Subcutaneous abdominal adipose tissue (tissue), 5 donors: ENCODE results near the gene PTPRM.

Experiments
- H3K27ac ChIP-seq: one replicate; pipeline ENCODE4 v1.7.0; 2013; ENCODE audit warnings: low read depth, mild to moderate bottlenecking, inconsistent platforms, low read length, moderate library complexity
- H3K27me3 ChIP-seq, 5 donors: one replicate each; pipeline ENCODE4 v1.7.0; 2013; ENCODE audit warnings: low read length in 5 of 5, inconsistent platforms in 1 of 5; ENCODE audit not compliant: control insufficient read depth in 5 of 5, insufficient read depth in 4 of 5
- H3K36me3 ChIP-seq, 5 donors: one replicate each; pipeline ENCODE4 v1.7.0; 2013; ENCODE audit warnings: low read length in 5 of 5; ENCODE audit not compliant: control insufficient read depth in 5 of 5, insufficient read depth in 5 of 5
- H3K4me1 ChIP-seq, 5 donors: one replicate each; pipeline ENCODE4 v1.7.0; 2013; ENCODE audit warnings: low read length in 5 of 5, mild to moderate bottlenecking in 3 of 5, moderate library complexity in 1 of 5; ENCODE audit not compliant: control insufficient read depth in 5 of 5, insufficient read depth in 5 of 5
- H3K4me3 ChIP-seq, 5 donors: one replicate each; pipeline ENCODE4 v1.7.0; 2013; ENCODE audit warnings: low read length in 5 of 5, low read depth in 1 of 5
- H3K9ac ChIP-seq, 5 donors: one replicate each; pipeline ENCODE4 v1.7.0; 2013; ENCODE audit warnings: low read length in 5 of 5, mild to moderate bottlenecking in 4 of 5, moderate library complexity in 3 of 5
- H3K9me3 ChIP-seq, 5 donors: one replicate each; pipeline ENCODE4 v1.7.0; 2013; ENCODE audit warnings: low read length in 5 of 5; ENCODE audit not compliant: control insufficient read depth in 5 of 5
- donor health status: healthy.
- donor health status: healthy.
- donor health status: healthy.
- donor health status: healthy.
- donor health status: healthy.

The PTPRM gene

DNA sequence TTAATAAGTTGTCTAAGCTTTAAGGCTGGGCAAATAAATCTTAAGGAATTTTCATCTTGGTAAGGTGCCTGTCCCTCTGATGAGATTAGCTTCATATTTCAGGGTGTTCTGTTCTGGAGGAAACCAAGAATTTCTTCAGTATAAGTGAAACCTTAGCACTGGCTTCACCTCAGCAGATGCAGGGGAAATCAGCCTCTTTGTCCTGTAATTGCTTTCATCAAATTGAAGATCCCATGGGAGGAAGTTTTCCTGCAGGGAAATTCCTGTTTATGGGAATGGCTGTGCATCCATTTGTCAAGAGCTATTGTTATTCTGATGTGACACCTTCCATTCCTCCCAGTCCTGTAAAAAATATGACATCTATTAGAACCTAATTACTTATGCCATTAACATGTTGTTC, 174.5 kb downstream of the PTPRM start:
- H3K4me3 ChIP-seq = no peak overlapping the region
- H3K9me3 ChIP-seq = peaks cover 0 to 6% (median 0%) of the 10 kb centered on the region in 5 donors
- peaks cover 6 to 34% (median 31%) of the 10 kb centered on the region in 5 donors for H3K4me1 ChIP-seq
- peak overlapping the region; percentile 66 for H3K27ac ChIP-seq
- peak overlapping the region in 1 of 5 donors; percentile 21 for H3K9ac ChIP-seq
- H3K27me3 ChIP-seq = no peaks in the 10 kb centered on the region
- H3K36me3 ChIP-seq = no peaks in the 10 kb centered on the region

DNA sequence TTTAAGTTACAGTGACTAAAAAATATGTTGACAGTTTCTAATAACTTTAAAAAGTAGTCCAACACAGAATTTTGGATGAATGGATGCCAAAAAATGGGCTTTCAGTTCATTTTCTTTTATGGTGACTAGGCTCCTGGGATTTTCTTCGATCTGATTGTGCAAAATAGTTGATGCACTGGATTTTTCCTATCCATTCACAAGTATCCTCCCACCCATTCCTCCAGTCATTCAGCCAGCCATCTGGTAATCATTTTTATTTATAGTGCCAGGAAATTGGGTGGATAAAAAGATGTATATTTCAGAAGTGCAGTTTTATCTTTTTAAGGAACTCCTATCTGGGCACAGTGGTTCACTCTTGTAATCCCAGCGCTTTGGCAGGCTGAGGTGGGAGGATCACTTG, 175.1 kb downstream of the PTPRM start:
- Histone ChIP-seq H3K36me3 (no peaks in the 10 kb centered on the region), H3K27me3 (no peaks in the 10 kb centered on the region), H3K27ac (peak overlapping the region; percentile 66), H3K4me1 (peaks cover 6 to 40% (median 34%) of the 10 kb centered on the region in 5 donors), H3K9ac (peak overlapping the region in 2 of 5 donors; percentile 21 to 27), H3K9me3 (peaks cover 0 to 6% (median 0%) of the 10 kb centered on the region in 5 donors), H3K4me3 (no peak overlapping the region)

DNA sequence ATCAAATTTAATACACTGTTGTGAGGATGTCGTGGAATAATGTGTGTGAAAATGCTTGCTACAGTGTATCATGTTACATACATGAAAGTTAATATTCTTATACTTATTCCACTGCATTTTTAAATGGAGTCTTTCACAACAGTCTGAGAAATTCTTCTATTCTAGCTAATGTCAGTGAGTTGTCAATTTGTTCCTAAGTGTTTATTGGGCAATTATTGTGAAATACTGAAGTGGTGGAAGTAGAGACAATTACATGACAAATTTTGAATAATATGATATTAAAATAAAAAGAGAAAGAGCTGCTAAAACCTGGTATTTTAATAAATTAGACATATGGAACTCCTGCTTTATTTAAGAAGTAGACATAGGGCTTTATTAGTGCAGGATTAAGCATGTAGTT, 176.1 kb downstream of the PTPRM start:
- peaks cover 6 to 50% (median 40%) of the 10 kb centered on the region in 5 donors for H3K4me1 ChIP-seq
- H3K36me3 ChIP-seq = no peaks in the 10 kb centered on the region
- no peaks in the 10 kb centered on the region for H3K27me3 ChIP-seq
- peaks cover 0 to 6% (median 0%) of the 10 kb centered on the region in 5 donors for H3K9me3 ChIP-seq
- no peak overlapping the region for H3K4me3 ChIP-seq
- peak overlapping the region; percentile 66 for H3K27ac ChIP-seq
- no peak overlapping the region for H3K9ac ChIP-seq

DNA sequence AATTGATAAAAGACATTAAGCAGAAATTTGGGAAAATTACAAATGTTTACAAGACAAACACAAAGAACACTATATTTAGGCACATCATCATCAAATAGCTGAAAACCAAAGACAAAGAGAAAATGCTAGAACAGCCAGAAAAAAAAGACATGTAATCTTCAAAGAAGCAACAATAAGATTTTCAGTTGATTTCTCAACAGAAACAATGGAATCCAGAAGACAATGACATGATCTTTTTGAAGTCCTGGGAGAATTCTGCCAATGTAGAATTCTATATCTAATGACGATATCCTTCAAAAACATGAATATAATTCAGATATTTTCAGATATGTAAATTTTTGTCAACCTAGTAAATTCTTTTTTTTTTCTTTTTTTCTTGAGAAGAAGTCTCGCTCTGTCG, 179.0 kb downstream of the PTPRM start:
- no peaks in the 10 kb centered on the region for H3K27me3 ChIP-seq
- no peak overlapping the region for H3K27ac ChIP-seq
- H3K9me3 ChIP-seq = peaks cover 0 to 6% (median 0%) of the 10 kb centered on the region in 5 donors
- no peaks in the 10 kb centered on the region for H3K36me3 ChIP-seq
- no peak overlapping the region for H3K4me3 ChIP-seq
- H3K4me1 ChIP-seq = peaks cover 6 to 68% (median 61%) of the 10 kb centered on the region in 5 donors
- H3K9ac ChIP-seq = no peak overlapping the region

DNA sequence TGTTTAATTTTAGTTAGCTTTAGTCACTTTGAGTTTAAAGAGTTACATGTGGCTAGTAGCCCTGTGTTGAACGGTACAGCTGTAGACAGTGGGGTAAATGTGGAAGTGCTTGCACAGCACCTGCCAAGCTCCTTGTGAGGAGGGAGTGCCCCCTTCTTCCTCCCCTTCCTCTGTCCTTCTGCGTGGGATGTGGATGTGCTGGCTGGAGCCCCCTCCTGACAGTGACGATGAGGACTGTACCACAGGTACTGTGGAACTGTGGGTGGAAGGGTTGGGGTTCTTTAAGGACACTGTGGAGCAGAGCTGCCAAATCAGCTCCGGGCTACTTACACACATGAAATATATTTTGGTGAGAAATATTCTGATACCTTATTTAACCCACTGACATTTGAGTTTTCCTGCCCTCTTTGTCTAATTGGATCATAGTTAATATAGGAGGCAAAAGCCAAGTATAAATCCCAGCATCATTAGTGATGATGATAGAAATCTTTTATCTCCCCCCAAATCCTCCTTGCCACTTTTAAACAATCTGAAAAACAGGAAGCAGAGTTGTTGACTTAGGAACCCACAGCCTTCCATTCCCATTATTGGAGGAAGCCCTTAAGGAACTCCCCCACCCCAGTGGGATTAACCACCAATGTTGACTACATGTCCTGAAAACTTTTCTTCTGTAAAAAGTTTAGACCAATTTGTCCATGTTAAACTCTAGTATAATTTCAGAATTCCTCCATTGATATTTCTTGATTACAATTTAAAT, 181.3 kb downstream of the PTPRM start:
- H3K4me1 ChIP-seq = peaks cover 0 to 60% (median 46%) of the 10 kb centered on the region in 5 donors
- H3K4me3 ChIP-seq = peak overlapping the region in 1 of 5 donors; percentile 11
- H3K9ac ChIP-seq = peak overlapping the region in 1 of 5 donors; percentile 43
- H3K27me3 ChIP-seq = no peaks in the 10 kb centered on the region
- peaks cover 0 to 6% (median 0%) of the 10 kb centered on the region in 5 donors for H3K9me3 ChIP-seq
- H3K27ac ChIP-seq = peak overlapping the region; percentile 57
- no peaks in the 10 kb centered on the region for H3K36me3 ChIP-seq

DNA sequence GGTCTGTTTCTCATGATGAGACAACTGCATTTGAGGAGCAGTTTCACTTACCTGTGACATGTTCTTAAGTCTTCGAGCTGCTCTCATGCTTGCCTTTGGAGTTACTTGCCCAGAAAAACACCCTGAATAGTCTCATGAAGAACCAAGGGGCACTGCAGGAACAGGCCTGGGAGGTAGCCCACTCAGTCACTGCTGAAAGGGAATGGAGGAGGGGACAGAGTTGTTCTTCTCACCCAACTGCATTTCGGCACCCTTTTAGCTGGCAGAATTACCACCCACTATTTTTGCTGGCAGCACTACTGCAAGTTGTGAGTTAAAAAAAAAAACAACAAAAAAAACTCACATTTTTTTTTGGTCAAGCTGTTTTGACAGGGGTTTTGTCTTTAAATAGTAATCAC, 181.9 kb downstream of the PTPRM start:
- H3K27me3 ChIP-seq = no peaks in the 10 kb centered on the region
- H3K9ac ChIP-seq = peak overlapping the region in 1 of 5 donors; percentile 49
- peaks cover 0 to 61% (median 48%) of the 10 kb centered on the region in 5 donors for H3K4me1 ChIP-seq
- H3K36me3 ChIP-seq = no peaks in the 10 kb centered on the region
- H3K4me3 ChIP-seq = no peak overlapping the region
- H3K9me3 ChIP-seq = peaks cover 0 to 6% (median 0%) of the 10 kb centered on the region in 5 donors
- H3K27ac ChIP-seq = peak overlapping the region; percentile 57

- Histone ChIP-seq H3K27ac (peak overlapping the region; percentile 57), H3K9ac (peak overlapping the region in 1 of 5 donors; percentile 49)
Measured at GRCh38 chr18:7749510-7749981, 182.4 kb downstream of the PTPRM start.

DNA sequence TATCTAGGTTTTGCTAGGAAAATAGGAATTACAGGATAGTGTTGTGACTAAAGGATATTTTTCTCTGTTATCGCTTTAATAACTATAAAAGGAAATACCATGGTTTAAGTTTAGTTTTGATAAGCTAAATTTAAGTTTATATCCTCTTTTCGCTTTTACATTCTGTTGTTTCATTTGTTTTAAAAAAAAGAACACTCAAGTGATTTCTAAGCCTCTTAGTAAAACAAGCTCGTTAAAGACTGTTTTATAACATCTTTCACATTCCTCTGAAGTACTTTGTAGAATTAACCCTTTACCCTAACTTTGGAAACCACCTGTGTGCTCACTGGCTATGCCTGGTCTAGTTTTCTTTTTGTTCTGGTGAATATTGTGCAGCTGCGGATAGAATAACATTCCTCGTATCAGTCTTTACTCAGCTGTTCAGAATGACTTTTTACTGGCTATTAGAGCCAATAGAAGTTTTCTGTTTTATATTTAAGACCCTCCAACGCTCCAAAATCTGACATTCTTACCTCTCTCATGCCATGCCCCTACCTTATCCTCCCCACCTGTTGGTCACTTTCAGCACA, 183.1 kb downstream of the PTPRM start:
- H3K27me3 ChIP-seq = no peaks in the 10 kb centered on the region
- peak overlapping the region; percentile 57 for H3K27ac ChIP-seq
- H3K9ac ChIP-seq = no peak overlapping the region
- H3K9me3 ChIP-seq = peaks cover 0 to 4% (median 0%) of the 10 kb centered on the region in 5 donors
- H3K4me1 ChIP-seq = peaks cover 2 to 71% (median 60%) of the 10 kb centered on the region in 5 donors
- H3K4me3 ChIP-seq = no peak overlapping the region
- H3K36me3 ChIP-seq = no peaks in the 10 kb centered on the region

More at GRCh38 chr18:7749510-7749981, 182.4 kb downstream of the PTPRM start:
- Histone ChIP-seq H3K36me3 (no peaks in the 10 kb centered on the region), H3K27me3 (no peaks in the 10 kb centered on the region), H3K9me3 (peaks cover 0 to 6% (median 0%) of the 10 kb centered on the region in 5 donors), H3K4me3 (no peak overlapping the region), H3K4me1 (peaks cover 1 to 64% (median 53%) of the 10 kb centered on the region in 5 donors)

- no peak overlapping the region for H3K9ac ChIP-seq
- H3K36me3 ChIP-seq = no peaks in the 10 kb centered on the region
- peak overlapping the region; percentile 57 for H3K27ac ChIP-seq
- H3K9me3 ChIP-seq = no peaks in the 10 kb centered on the region
- no peak overlapping the region for H3K4me3 ChIP-seq
- no peaks in the 10 kb centered on the region for H3K27me3 ChIP-seq
- peaks cover 2 to 77% (median 68%) of the 10 kb centered on the region in 5 donors for H3K4me1 ChIP-seq
Measured at GRCh38 chr18:7750966-7751365, 183.8 kb downstream of the PTPRM start.

DNA sequence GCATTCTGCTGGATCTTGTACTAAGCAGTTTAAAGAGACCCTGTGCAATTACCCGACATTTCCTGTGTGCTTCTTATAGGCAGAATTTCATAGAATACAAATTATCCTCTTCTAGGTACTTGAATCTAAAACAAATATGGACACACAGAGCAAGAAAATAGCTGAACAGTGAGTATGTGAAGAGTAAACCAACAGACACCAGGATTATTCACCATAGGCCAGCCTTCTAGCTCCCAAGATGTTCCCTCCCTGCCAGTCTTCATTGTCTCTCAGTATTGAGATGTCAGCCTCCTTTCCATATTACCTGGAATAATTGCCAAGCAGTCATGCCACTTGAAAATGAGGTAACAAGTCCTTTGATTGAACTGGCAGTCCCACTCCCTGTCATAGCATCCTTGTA, 187.1 kb downstream of the PTPRM start:
- Histone ChIP-seq H3K4me3 (no peak overlapping the region), H3K4me1 (peaks cover 2 to 62% (median 56%) of the 10 kb centered on the region in 5 donors), H3K36me3 (no peaks in the 10 kb centered on the region), H3K27ac (peak overlapping the region; percentile 76), H3K9ac (peak overlapping the region in 1 of 5 donors; percentile 1), H3K9me3 (no peaks in the 10 kb centered on the region), H3K27me3 (no peaks in the 10 kb centered on the region)
